Astrocyte (in vitro differentiated cells and primary cell): Measurements from ENCODE around the gene WFDC12. TPM values are rescaled to one million over a fixed set of nuclear protein-coding genes. Genes with fewer than 3 reads are reported as not detected.

ENCODE experiments used
- DNase-seq: peaks from one replicate; pipeline ENCODE4 v3.0.0-alpha.2; 2010; ENCODE audit warnings: low read depth
- FAIRE-seq: peaks from 2 replicates; lab custom pipeline; 2011; peaks lifted over from hg19 to GRCh38; lab: Jason Lieb, UNC
- H2AFZ ChIP-seq: 2 replicates; pipeline ENCODE4 v1.6.0; 2012; ENCODE audit warnings: low read depth, low read length, inconsistent platforms
- H3K27ac ChIP-seq: 2 replicates; pipeline ENCODE4 v1.5.1; 2011; ENCODE audit warnings: low read depth, low read length, inconsistent platforms
- H3K27me3 ChIP-seq: 2 replicates; pipeline ENCODE4 v1.6.0; 2011; ENCODE audit warnings: low read length, inconsistent platforms; ENCODE audit not compliant: insufficient read depth
- H3K36me3 ChIP-seq: 2 replicates; pipeline ENCODE4 v1.5.1; 2011; ENCODE audit warnings: low read length, inconsistent platforms; ENCODE audit not compliant: insufficient read depth
- H3K4me1 ChIP-seq: 2 replicates; pipeline ENCODE4 v1.5.1; 2011; ENCODE audit warnings: low read length, inconsistent platforms; ENCODE audit not compliant: insufficient read depth
- H3K4me2 ChIP-seq: 2 replicates; pipeline ENCODE4 v1.6.0; 2012; ENCODE audit warnings: low read length, inconsistent platforms
- H3K4me3 ChIP-seq: 2 replicates; pipeline ENCODE4 v1.5.1; 2011; ENCODE audit warnings: low read depth, mild to moderate bottlenecking, low read length, inconsistent platforms; ENCODE audit not compliant: insufficient read depth
- H3K79me2 ChIP-seq: 2 replicates; pipeline ENCODE4 v1.6.0; 2012; ENCODE audit warnings: mild to moderate bottlenecking, low read length, inconsistent platforms; ENCODE audit not compliant: insufficient read depth
- H3K9ac ChIP-seq: 2 replicates; pipeline ENCODE4 v1.6.0; 2012; ENCODE audit warnings: mild to moderate bottlenecking, low read length, inconsistent platforms
- H3K9me3 ChIP-seq: 2 replicates; pipeline ENCODE4 v1.5.1; 2012; ENCODE audit warnings: low read depth, mild to moderate bottlenecking, low read length, inconsistent platforms; ENCODE audit not compliant: insufficient read depth
- H4K20me1 ChIP-seq: 2 replicates; pipeline ENCODE4 v1.6.0; 2012; ENCODE audit warnings: low read length, inconsistent platforms; ENCODE audit not compliant: insufficient read depth
- H3K27ac Mint-ChIP-seq: one replicate; pipeline ENCODE4 v1.8.0; 2021; ENCODE audit warnings: mild to moderate bottlenecking, mixed read lengths; ENCODE audit not compliant: unreplicated experiment
- H3K27me3 Mint-ChIP-seq: one replicate; pipeline ENCODE4 v1.8.0; 2021; ENCODE audit warnings: low read depth, mixed read lengths; ENCODE audit not compliant: unreplicated experiment
- H3K36me3 Mint-ChIP-seq: one replicate; pipeline ENCODE4 v1.8.0; 2021; ENCODE audit warnings: low read depth, mixed read lengths; ENCODE audit not compliant: unreplicated experiment
- H3K4me1 Mint-ChIP-seq: one replicate; pipeline ENCODE4 v1.8.0; 2021; ENCODE audit warnings: low read depth, mixed read lengths; ENCODE audit not compliant: unreplicated experiment
- H3K4me3 Mint-ChIP-seq: one replicate; pipeline ENCODE4 v1.8.0; 2021; ENCODE audit warnings: mild to moderate bottlenecking, moderate library complexity, mixed read lengths; ENCODE audit not compliant: unreplicated experiment
- H3K9me3 Mint-ChIP-seq: one replicate; pipeline ENCODE4 v1.8.0; 2021; ENCODE audit warnings: mild to moderate bottlenecking, mixed read lengths; ENCODE audit not compliant: unreplicated experiment
- EZH2 ChIP-seq: IDR thresholded peaks from 2 replicates; pipeline ENCODE4 v1.6.1; 2012; ENCODE audit warnings: mild to moderate bottlenecking, low read length, inconsistent platforms; ENCODE audit not compliant: insufficient read depth
- total RNA-seq: library from RNA; stranded (reverse); gene quantifications from 2 replicates; pipeline ENCODE4 v1.2.1, GENCODE V29; 2021
- TF ChIP-seq, protein P1 (sequence below): IDR thresholded peaks from 2 replicates; pipeline ENCODE4 v1.5.1; 2011; ENCODE audit warnings: low read depth, mild to moderate bottlenecking, inconsistent platforms, low read length, moderate library complexity; ENCODE audit not compliant: insufficient read depth

The WFDC12 gene
- total RNA-seq, 1 donor from 2014 or later: not detected

DNA sequence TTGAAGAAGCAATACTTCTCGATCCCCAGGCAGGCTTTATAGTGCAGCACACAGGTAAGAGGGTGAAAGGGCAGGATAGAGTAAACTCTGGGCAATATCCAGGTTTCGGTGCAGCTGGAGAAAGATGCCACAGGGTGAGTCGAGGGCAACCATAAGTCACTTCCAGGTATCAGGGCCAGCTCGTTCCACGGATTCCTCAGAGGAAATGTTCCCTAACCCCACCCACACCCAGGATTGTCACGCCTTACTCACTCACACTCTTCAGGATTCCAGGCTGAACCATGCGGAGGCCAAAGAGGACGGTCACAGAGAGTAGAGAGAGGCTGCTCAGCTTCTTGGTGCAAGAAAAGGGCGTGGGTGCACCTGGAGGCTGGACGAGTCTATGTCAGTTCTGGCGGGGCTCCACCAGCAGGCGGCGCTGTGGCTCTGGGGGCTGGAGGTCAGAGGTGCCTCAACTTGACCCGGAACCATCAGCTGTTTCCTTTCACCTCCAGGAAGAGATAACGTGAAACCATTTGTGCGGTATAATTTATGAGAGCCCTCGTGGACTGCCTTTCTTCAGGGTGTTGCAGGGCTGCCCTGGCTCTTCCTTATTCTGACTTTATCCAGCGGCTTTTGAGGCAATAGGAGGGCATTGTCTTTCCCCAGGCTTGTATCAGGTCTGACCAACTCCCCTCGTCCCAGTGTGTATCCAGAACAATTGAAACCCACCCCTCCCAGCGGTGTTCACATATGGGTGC, 14.5 kb upstream of the WFDC12 start:
- H3K27me3 Mint-ChIP-seq: no peaks in the 10 kb centered on the region
- no peak for DNase-seq
- TF ChIP-seq EZH2: no peak
- TF ChIP-seq, protein P1, sequence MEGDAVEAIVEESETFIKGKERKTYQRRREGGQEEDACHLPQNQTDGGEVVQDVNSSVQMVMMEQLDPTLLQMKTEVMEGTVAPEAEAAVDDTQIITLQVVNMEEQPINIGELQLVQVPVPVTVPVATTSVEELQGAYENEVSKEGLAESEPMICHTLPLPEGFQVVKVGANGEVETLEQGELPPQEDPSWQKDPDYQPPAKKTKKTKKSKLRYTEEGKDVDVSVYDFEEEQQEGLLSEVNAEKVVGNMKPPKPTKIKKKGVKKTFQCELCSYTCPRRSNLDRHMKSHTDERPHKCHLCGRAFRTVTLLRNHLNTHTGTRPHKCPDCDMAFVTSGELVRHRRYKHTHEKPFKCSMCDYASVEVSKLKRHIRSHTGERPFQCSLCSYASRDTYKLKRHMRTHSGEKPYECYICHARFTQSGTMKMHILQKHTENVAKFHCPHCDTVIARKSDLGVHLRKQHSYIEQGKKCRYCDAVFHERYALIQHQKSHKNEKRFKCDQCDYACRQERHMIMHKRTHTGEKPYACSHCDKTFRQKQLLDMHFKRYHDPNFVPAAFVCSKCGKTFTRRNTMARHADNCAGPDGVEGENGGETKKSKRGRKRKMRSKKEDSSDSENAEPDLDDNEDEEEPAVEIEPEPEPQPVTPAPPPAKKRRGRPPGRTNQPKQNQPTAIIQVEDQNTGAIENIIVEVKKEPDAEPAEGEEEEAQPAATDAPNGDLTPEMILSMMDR: peak; percentile 29
- H3K4me2 ChIP-seq: no peak overlapping the region
- no peak for FAIRE-seq
- H2AFZ ChIP-seq: no peak overlapping the region
- H3K79me2 ChIP-seq: no peaks in the 10 kb centered on the region
- H3K27ac ChIP-seq: no peak overlapping the region
- no peak overlapping the region for H3K4me3 ChIP-seq
- peaks cover 5% of the 10 kb centered on the region for H3K9me3 Mint-ChIP-seq
- no peak overlapping the region for H3K4me3 Mint-ChIP-seq
- H3K9ac ChIP-seq: no peak overlapping the region
- H3K27me3 ChIP-seq: peaks cover 6% of the 10 kb centered on the region
- no peaks in the 10 kb centered on the region for H3K9me3 ChIP-seq
- H3K36me3 ChIP-seq: no peaks in the 10 kb centered on the region
- H3K36me3 Mint-ChIP-seq: no peaks in the 10 kb centered on the region
- H3K4me1 ChIP-seq: no peaks in the 10 kb centered on the region
- no peaks in the 10 kb centered on the region for H3K4me1 Mint-ChIP-seq
- no peak overlapping the region for H3K27ac Mint-ChIP-seq
- H4K20me1 ChIP-seq: no peaks in the 10 kb centered on the region

DNA sequence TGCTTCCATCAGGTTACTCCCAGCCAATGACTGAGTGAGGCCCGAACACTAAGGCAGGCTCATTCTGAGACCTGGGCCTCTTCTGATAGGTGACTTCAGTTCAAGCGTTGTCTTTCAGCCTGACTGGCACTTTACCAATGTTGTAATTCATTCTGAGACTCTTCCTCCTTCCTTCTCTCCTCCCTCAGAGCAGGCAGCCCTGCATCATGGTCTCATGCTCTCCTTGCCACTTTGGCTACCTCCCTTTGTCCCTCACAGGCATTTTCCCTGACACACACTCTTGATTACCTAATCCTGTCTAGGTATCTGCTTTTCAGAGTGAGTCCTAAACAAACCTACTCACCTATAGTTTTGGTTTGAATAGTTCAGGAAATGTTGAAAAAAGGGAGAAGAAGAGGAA, 12.6 kb upstream of the WFDC12 start:
- Histone ChIP-seq H3K9me3 (no peaks in the 10 kb centered on the region), H4K20me1 (no peaks in the 10 kb centered on the region), H3K4me1 (no peaks in the 10 kb centered on the region), H3K36me3 (no peaks in the 10 kb centered on the region), H3K27ac (no peak overlapping the region), H3K4me2 (no peak overlapping the region), H2AFZ (no peak overlapping the region), H3K79me2 (no peaks in the 10 kb centered on the region), H3K9ac (no peak overlapping the region), H3K4me3 (no peak overlapping the region), H3K27me3 (peaks cover 8% of the 10 kb centered on the region)
- Mint-ChIP-seq H3K9me3 (peaks cover 1% of the 10 kb centered on the region), H3K27ac (no peak overlapping the region), H3K4me1 (no peaks in the 10 kb centered on the region), H3K36me3 (no peaks in the 10 kb centered on the region), H3K4me3 (no peak overlapping the region), H3K27me3 (no peaks in the 10 kb centered on the region)
- no peak for FAIRE-seq
- TF ChIP-seq, protein P1: no peak
- no peak for TF ChIP-seq EZH2
- DNase-seq: no peak

DNA sequence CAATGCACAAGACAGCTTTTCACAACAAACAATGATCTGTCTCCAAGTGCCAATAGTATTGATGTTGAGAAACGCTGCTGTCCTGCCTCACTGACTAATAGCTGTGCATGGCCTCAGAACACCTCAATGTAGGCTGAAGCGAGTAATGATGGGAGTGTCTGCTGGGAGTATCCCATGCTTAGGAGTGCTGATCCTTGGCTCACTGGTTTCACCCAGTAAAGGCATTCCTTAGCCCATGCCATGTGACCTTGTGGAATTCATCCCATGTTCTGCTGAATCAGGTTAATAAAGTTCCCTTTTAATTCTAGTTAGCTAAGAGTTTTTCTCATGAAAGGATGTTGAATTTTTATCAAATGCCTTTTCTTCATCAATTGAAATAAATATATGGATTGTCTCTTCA, 3.8 kb upstream of the WFDC12 start:
- DNase-seq (no peak), FAIRE-seq (no peak)
- no peaks in the 10 kb centered on the region for H3K36me3 ChIP-seq
- H3K4me3 Mint-ChIP-seq: no peak overlapping the region
- H3K4me3 ChIP-seq: no peak overlapping the region
- no peak overlapping the region for H3K4me2 ChIP-seq
- peaks cover 6% of the 10 kb centered on the region for H3K9me3 Mint-ChIP-seq
- H4K20me1 ChIP-seq: no peaks in the 10 kb centered on the region
- H2AFZ ChIP-seq: no peak overlapping the region
- no peaks in the 10 kb centered on the region for H3K9me3 ChIP-seq
- H3K27ac Mint-ChIP-seq: no peak overlapping the region
- H3K36me3 Mint-ChIP-seq: no peaks in the 10 kb centered on the region
- H3K27me3 Mint-ChIP-seq: peaks cover 14% of the 10 kb centered on the region
- H3K4me1 Mint-ChIP-seq: no peaks in the 10 kb centered on the region
- H3K9ac ChIP-seq: no peak overlapping the region
- H3K27ac ChIP-seq: no peak overlapping the region
- TF ChIP-seq EZH2: no peak
- no peaks in the 10 kb centered on the region for H3K79me2 ChIP-seq
- no peaks in the 10 kb centered on the region for H3K4me1 ChIP-seq
- H3K27me3 ChIP-seq: peaks cover 17% of the 10 kb centered on the region
